Fibroblast of mammary gland (primary cell): ENCODE results near the gene PRDM4.

Experiments used
- DNase-seq: peaks from one replicate; pipeline ENCODE4 v3.0.0-alpha.2; 2010; ENCODE audit warnings: low read depth
- H3K4me3 ChIP-seq: 2 replicates; pipeline ENCODE4 v1.5.1; 2011; ENCODE audit warnings: low read depth, mild to moderate bottlenecking, low read length, moderate library complexity; ENCODE audit not compliant: control insufficient read depth
- CTCF ChIP-seq: conservative IDR thresholded peaks from 2 replicates; pipeline ENCODE4 v1.5.1; 2011; ENCODE audit warnings: low read depth, low read length, inconsistent platforms; ENCODE audit not compliant: control insufficient read depth, insufficient read depth

The PRDM4 gene

GRCh38 chr12:107798580-107798979 is 37.6 kb upstream of the PRDM4 start:
- no peak overlapping the region for H3K4me3 ChIP-seq
- no peak for TF ChIP-seq CTCF
- no peak for DNase-seq

- TF ChIP-seq CTCF, result no peak
- no peak for DNase-seq
- H3K4me3 ChIP-seq, result no peak overlapping the region
Measured at GRCh38 chr12:107794451-107794850, 33.5 kb upstream of the PRDM4 start.

- DNase-seq, result no peak
- no peak overlapping the region for H3K4me3 ChIP-seq
- TF ChIP-seq CTCF, result no peak
Measured at GRCh38 chr12:107791465-107792089, 30.6 kb upstream of the PRDM4 start.

- no peak for TF ChIP-seq CTCF
- H3K4me3 ChIP-seq, result no peak overlapping the region
- no peak for DNase-seq
Measured at GRCh38 chr12:107788690-107789458, 27.9 kb upstream of the PRDM4 start.

GRCh38 chr12:107788281-107788680 is 27.3 kb upstream of the PRDM4 start:
- DNase-seq, result no peak
- H3K4me3 ChIP-seq, result no peak overlapping the region
- TF ChIP-seq CTCF, result no peak

- TF ChIP-seq CTCF, result no peak
- no peak overlapping the region for H3K4me3 ChIP-seq
- DNase-seq, result no peak
Measured at GRCh38 chr12:107783406-107784376, 22.8 kb upstream of the PRDM4 start.
